ENCODE measurements around the gene COL28A1.

- TF ChIP-seq CTCF (IDR thresholded peaks at IDR 0.05; ENCODE audit: insufficient read depth, low read length, poor library complexity, severe bottlenecking) = no peak
- no peak for TF ChIP-seq EZH2phosphoT487 (conservative IDR thresholded peaks at IDR 0.05; ENCODE audit: low read length)
Observed at GRCh38 chr7:7352845-7353244, 182.8 kb downstream of the COL28A1 start.

Measured in SU-DHL-6 (cell line).